Epithelial cell of proximal tubule (primary cell): ENCODE measurements around the gene NECTIN1. TPM values are rescaled to one million over a fixed set of nuclear protein-coding genes. Genes with fewer than 3 reads are reported as not detected.

Source experiments
- DNase-seq: peaks from one replicate; pipeline ENCODE4 v3.0.0-alpha.2; 2011; ENCODE audit warnings: low read depth
- H3K4me3 ChIP-seq: 2 replicates; pipeline ENCODE4 v1.5.1; 2011; ENCODE audit warnings: low read depth, mild to moderate bottlenecking, low read length
- total RNA-seq: library from RNA; depleted of rRNA; stranded (reverse); fragments of >200 nt; gene quantifications from 2 replicates; pipeline ENCODE4 v1.2.3, GENCODE V29; 2015
- TF ChIP-seq, protein P1 (sequence below): conservative IDR thresholded peaks from 2 replicates; pipeline ENCODE4 v1.5.1; 2012; ENCODE audit warnings: low read depth, mild to moderate bottlenecking, low read length

The NECTIN1 gene
- total RNA-seq, 1 donor from 2014 or later: 4.7 TPM

DNA sequence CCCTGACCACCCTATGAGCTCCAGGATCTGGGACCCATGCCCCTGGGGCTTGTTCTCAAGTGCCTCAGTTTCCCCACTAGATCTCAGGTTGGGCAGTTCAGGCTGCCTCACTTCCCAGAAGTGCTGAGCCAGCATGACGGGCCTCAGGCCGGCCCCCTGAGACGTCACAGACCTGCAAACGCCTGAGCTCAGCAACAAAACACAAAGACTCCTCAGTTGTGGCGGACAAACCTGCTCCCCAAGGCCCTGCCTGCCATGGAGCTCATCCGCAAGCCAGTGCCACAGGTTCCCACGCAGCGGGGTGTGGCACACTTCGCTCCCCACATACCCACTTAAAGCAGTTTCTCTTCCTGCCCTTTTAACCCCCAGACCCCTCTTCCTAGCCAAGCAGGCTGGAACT lies 45.2 kb downstream of the NECTIN1 start:
- TF ChIP-seq, protein P1, sequence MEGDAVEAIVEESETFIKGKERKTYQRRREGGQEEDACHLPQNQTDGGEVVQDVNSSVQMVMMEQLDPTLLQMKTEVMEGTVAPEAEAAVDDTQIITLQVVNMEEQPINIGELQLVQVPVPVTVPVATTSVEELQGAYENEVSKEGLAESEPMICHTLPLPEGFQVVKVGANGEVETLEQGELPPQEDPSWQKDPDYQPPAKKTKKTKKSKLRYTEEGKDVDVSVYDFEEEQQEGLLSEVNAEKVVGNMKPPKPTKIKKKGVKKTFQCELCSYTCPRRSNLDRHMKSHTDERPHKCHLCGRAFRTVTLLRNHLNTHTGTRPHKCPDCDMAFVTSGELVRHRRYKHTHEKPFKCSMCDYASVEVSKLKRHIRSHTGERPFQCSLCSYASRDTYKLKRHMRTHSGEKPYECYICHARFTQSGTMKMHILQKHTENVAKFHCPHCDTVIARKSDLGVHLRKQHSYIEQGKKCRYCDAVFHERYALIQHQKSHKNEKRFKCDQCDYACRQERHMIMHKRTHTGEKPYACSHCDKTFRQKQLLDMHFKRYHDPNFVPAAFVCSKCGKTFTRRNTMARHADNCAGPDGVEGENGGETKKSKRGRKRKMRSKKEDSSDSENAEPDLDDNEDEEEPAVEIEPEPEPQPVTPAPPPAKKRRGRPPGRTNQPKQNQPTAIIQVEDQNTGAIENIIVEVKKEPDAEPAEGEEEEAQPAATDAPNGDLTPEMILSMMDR: no peak
- no peak overlapping the region for H3K4me3 ChIP-seq
- no peak for DNase-seq

DNA sequence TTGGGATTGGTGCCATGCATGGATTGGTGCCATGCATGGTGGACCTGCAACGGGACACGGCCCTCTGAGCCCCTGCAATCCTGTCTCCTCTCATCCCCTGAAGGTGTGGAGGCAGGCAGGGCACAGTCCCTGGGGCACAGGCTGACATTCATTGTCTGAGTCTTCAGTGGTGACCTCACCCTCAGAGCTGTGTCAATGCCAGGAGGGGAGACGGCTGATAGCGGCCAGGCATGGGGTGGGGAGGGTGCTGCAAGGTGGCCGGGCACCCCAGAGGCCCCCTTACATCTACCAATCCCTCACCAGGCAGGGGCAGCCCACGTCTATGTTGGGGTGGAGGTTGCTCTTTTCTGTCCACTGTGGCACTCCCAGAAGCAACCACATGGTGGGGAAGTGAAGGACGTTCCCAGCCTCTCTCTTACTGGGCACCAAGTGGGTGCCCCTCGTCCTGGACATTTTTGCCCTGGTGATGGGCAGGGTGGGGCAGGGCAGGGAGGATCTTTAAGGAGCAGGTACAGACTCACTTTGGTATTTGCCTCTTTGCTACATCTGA lies 47.6 kb downstream of the NECTIN1 start:
- no peak overlapping the region for H3K4me3 ChIP-seq
- DNase-seq: no peak
- TF ChIP-seq, protein P1: peak; percentile 26

DNA sequence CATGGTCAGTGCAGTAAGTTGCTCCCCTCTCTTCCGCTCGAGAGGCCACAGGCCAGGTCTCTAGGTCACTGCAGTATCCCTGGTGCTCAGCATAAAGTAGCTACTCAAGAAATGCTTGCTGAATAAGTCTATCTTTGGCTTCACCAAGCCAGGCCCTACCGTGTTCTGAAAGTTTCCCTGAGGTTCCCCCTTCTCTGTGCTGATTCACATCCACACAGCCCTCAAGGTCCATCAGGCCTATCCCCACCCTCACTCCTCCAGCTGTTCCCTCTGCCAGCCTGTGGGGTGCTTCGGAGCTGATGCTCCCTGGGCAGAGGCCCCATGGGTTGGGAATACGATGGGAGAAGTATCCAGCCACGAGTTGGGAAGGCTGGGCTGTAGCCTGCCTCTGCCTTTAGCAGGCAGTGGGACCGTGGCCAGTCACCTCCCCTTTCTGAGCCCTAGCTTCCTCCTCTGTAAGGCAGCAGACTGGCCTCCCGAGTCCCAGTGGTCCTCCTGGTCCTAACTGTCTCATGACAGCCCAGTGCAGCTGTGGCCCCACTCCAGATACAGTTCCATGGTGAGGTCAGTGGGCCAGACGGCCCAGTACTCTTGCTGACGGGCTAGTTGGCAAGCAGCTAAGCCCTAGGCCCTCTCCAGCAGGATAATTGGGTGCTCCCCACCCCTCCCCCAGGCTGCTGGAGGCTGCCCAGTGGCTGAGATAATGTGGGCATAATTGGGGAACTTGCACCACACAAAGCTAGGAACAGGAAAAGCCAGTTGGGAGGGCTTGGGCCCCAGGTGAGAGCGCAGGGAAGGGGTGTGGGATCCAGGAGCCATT lies 48.2 kb downstream of the NECTIN1 start:
- no peak for DNase-seq
- TF ChIP-seq, protein P1: no peak
- H3K4me3 ChIP-seq: no peak overlapping the region

DNA sequence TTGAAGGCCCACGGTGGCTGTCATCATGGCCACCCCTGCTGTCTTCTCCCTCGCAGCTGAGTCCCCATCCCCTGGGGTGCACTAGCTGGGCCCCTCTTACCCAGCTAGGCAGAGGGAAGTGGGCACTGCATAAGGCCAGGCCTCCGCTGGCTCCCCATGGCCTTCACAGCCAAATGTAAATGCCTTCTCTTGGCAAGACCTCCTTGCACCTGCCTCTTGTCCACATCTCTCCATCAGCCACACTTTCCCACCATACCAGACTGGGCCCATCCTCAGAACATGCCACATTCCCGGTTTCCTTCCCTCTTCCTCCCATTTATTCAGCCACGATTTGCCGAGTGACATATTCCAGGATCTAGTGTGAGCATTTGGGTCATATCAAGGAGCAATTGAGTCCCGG lies 49.7 kb downstream of the NECTIN1 start:
- TF ChIP-seq, protein P1: no peak
- DNase-seq: no peak
- H3K4me3 ChIP-seq: no peak overlapping the region

DNA sequence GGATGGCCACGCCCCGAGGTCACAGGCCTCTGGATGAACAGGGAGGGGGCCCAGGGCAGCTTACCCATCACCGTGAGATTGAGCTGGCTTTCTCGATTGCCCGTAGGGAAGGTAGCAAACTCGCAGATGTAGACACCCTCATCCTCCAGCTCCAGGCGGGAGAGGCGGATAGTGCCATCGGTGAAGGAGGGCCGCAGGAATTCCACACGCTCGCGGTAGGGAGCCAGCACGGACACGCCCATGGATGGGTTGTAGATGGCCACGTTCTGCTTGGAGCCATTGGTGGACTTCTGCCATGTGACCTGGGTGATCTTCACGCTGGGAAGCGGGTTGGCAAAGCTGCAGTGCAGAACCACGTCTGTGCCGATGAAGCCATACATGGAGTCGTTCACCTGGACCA lies 50.6 kb downstream of the NECTIN1 start:
- DNase-seq: no peak
- H3K4me3 ChIP-seq: no peak overlapping the region
- TF ChIP-seq, protein P1: no peak

DNA sequence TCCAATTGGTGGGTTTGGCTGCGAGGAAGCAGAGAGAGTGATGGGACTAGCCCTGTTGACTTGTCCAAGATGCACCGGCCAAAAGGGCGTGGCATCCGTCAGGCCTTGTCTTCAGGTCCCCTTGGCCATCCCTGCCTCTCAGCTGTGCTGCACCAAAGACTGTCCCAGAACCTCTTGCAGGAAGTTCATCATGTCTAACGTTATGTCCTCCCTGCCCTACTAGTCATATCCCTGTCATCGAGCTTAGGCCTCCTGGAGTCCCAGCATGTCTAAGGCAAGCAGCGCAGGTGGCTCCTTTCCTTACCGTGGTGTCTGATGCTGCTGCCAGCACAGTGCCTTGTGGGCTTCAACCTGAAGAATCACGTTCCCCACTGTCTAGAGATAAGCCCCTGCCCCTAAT lies 51.2 kb downstream of the NECTIN1 start:
- DNase-seq: no peak
- H3K4me3 ChIP-seq: no peak overlapping the region
- TF ChIP-seq, protein P1: no peak

DNA sequence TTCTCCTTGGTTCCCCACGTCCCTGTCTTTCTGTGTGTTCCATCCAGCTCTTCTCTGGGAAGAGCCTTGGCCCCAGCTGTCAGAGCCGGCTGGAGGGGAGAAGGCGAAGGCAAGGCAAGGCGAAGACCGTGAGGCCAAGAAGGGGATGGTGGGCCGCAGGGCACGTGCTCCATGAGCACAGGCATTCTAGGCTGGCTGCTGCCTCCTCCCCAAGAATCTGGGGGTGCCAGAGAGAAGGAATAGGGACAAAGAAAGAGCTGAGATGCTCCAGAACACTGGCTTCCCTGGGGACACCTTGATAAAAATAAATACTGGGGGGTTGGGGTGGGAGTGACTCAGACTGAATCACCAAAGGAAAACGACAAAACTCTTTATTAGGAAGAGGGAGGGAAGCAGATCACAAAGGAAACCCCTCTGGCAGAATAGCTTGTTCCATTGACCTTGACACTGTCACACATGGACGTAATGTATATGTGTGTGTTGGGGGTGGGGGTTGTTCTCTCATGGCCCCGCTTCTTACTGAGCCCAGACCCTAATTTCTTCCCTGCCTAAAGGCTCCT lies 52.5 kb downstream of the NECTIN1 start:
- H3K4me3 ChIP-seq: no peak overlapping the region
- DNase-seq: no peak
- TF ChIP-seq, protein P1: no peak
